HEK293T (cell line): ENCODE results near the gene MPIG6B.

ENCODE experiments used
- CTCF ChIA-PET: fragments of 350-600 bp; formaldehyde crosslinking; extraction: SDS; loops from one replicate; lab custom pipeline; 2021; ENCODE audit warnings: antibody characterized with exemption, inconsistent platforms; lab: Yijun Ruan, JAX
- POLR2A ChIA-PET: fragments of 350-600 bp; formaldehyde crosslinking; extraction: SDS; loops from one replicate; lab custom pipeline; 2020; ENCODE audit warnings: antibody characterized with exemption, inconsistent platforms; lab: Yijun Ruan, JAX
- DNase-seq: peaks from one replicate; pipeline ENCODE4 v3.0.0; 2012; ENCODE audit warnings: mixed read lengths; ENCODE audit errors: extremely low spot score
- ARNT ChIP-seq: fragments of 450-650 bp; IDR thresholded peaks from 2 replicates; pipeline ENCODE4 v1.6.1; 2017; ENCODE audit warnings: mild to moderate bottlenecking
- BHLHE40 ChIP-seq: fragments of 450-650 bp; IDR thresholded peaks from 2 replicates; pipeline ENCODE4 v1.6.1; 2016; ENCODE audit warnings: mild to moderate bottlenecking, moderate library complexity, borderline replicate concordance
- CTBP1 ChIP-seq: fragments of 450-650 bp; IDR thresholded peaks from 2 replicates; pipeline ENCODE4 v1.6.1; 2016; ENCODE audit warnings: borderline replicate concordance
- ELF4 ChIP-seq: fragments of 450-650 bp; IDR thresholded peaks from 2 replicates; pipeline ENCODE4 v1.6.1; 2017; ENCODE audit warnings: antibody characterized with exemption
- FOXA1 ChIP-seq: fragments of 450-650 bp; IDR thresholded peaks from 2 replicates; pipeline ENCODE4 v1.6.1; 2016; ENCODE audit warnings: mild to moderate bottlenecking
- FOXK2 ChIP-seq: fragments of 450-650 bp; IDR thresholded peaks from 2 replicates; pipeline ENCODE4 v1.6.1; 2016; ENCODE audit warnings: mild to moderate bottlenecking
- FOXM1 ChIP-seq: fragments of 450-650 bp; IDR thresholded peaks from 2 replicates; pipeline ENCODE4 v1.6.1; 2017; ENCODE audit warnings: mild to moderate bottlenecking, borderline replicate concordance
- HDGF ChIP-seq: fragments of 450-650 bp; IDR thresholded peaks from 2 replicates; pipeline ENCODE4 v1.6.1; 2017; ENCODE audit warnings: antibody characterized with exemption, borderline replicate concordance
- L3MBTL2 ChIP-seq: fragments of 450-650 bp; conservative IDR thresholded peaks from 2 replicates; pipeline ENCODE4 v1.6.1; 2016; ENCODE audit warnings: mild to moderate bottlenecking
- LEF1 ChIP-seq: fragments of 450-650 bp; IDR thresholded peaks from 2 replicates; pipeline ENCODE4 v1.6.1; 2017; ENCODE audit warnings: mild to moderate bottlenecking, borderline replicate concordance
- NFRKB ChIP-seq: fragments of 450-650 bp; IDR thresholded peaks from 2 replicates; pipeline ENCODE4 v1.6.1; 2016; ENCODE audit warnings: mild to moderate bottlenecking, moderate library complexity
- SP1 ChIP-seq: fragments of 450-650 bp; IDR thresholded peaks from 2 replicates; pipeline ENCODE4 v1.6.1; 2017
- SUZ12 ChIP-seq: fragments of 450-650 bp; IDR thresholded peaks from 2 replicates; pipeline ENCODE4 v1.6.1; 2016; ENCODE audit warnings: mild to moderate bottlenecking
- TARDBP ChIP-seq: fragments of 450-650 bp; IDR thresholded peaks from 2 replicates; pipeline ENCODE4 v1.6.1; 2016
- ZNF384 ChIP-seq: fragments of 450-650 bp; IDR thresholded peaks from 2 replicates; pipeline ENCODE4 v1.6.1; 2016
- TF ChIP-seq, protein P1 (sequence below): fragments of 450-650 bp; IDR thresholded peaks from 2 replicates; pipeline ENCODE4 v1.6.1; 2016

The MPIG6B gene, protein sequence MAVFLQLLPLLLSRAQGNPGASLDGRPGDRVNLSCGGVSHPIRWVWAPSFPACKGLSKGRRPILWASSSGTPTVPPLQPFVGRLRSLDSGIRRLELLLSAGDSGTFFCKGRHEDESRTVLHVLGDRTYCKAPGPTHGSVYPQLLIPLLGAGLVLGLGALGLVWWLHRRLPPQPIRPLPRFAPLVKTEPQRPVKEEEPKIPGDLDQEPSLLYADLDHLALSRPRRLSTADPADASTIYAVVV

GRCh38 chr6:31723245-31723979 lies at the start of gene MPIG6B:
MPIG6B (plus strand) TSS chr6:31723373; CDS start chr6:31723384, 11 bp downstream.
- CTCF ChIA-PET, result no interaction called here

GRCh38 chr6:31676322-31676903 lies 46.8 kb upstream of the MPIG6B start:
- CTCF ChIA-PET, result no interaction called here
- POLR2A ChIA-PET, result interaction anchor here (1.0 to 1.8 kb wide), 2 partner anchors 12 to 16 kb away, joined by 3 to 5 read pairs; partner anchors contain the start of genes C6orf47 and GPANK1
- TF ChIP-seq ARNT (no peak), LEF1 (no peak), FOXK2 (no peak), FOXM1 (no peak)
- no peak for DNase-seq

More at GRCh38 chr6:31723245-31723979, at the start of gene MPIG6B:
- POLR2A ChIA-PET, result interaction anchor here (0.7 to 1.1 kb wide), 2 partner anchors 8 to 10 kb away, joined by 3 read pairs; partner anchors contain the start of gene LY6G6D
- DNase-seq, result no peak
- TF ChIP-seq, protein P1, sequence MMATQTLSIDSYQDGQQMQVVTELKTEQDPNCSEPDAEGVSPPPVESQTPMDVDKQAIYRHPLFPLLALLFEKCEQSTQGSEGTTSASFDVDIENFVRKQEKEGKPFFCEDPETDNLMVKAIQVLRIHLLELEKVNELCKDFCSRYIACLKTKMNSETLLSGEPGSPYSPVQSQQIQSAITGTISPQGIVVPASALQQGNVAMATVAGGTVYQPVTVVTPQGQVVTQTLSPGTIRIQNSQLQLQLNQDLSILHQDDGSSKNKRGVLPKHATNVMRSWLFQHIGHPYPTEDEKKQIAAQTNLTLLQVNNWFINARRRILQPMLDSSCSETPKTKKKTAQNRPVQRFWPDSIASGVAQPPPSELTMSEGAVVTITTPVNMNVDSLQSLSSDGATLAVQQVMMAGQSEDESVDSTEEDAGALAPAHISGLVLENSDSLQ, result no peak
- TF ChIP-seq SUZ12, result no peak
- no peak for TF ChIP-seq TARDBP
- no peak for TF ChIP-seq SP1
- no peak for TF ChIP-seq CTBP1
- no peak for TF ChIP-seq ELF4
- TF ChIP-seq ARNT, result no peak
- TF ChIP-seq NFRKB, result no peak
- no peak for TF ChIP-seq BHLHE40
- no peak for TF ChIP-seq HDGF
- no peak for TF ChIP-seq FOXM1
- no peak for TF ChIP-seq L3MBTL2
- TF ChIP-seq ZNF384, result no peak
- no peak for TF ChIP-seq LEF1
- no peak for TF ChIP-seq FOXA1
- TF ChIP-seq FOXK2, result no peak

DNA sequence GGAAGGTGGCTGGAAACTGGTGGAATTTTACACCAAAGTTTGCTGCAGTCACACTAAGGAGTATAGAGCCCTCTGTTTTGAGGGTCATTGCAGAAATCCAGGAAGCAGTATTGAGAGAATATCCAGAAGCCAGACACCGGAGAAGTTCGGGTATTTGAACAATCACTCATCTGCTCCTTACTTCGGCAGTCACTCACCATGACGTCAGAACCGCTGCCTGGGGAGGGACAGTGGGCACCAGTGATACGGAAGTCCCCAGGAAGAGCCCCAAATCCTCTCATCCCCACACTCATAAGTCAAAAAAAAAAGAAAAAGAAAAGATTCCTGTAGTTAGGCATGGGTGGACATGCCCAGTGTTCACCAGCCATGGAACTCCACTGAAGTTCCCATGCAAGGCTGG lies 46.3 kb upstream of the MPIG6B start:
- TF ChIP-seq HDGF (no peak), LEF1 (no peak)
- CTCF ChIA-PET, result no interaction called here
- no peak for DNase-seq
- POLR2A ChIA-PET, result interaction anchor here (1.8 kb wide), 1 partner anchor 16 kb away, joined by 5 read pairs; the partner anchor contains the start of gene C6orf47

DNA sequence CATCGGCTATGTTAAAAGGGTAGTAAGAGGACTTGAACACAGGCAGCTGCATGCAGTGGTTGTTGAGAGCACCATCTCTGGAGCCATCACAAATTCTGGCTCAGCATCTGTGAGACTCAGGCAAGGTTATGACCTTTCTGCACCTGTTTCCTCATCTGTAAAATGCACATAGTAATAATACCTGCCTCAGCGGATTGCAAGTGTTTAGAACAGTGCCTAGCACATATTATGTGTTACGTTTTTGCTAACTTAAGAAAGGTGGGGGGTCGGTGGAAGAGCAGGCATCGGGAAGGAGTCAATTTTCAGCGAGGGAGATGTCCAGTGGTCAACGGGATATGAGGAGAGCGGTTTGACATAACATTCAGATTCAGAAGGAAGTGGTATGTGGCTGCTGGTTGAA lies 45.2 kb upstream of the MPIG6B start:
- DNase-seq, result no peak
- CTCF ChIA-PET, result no interaction called here
- POLR2A ChIA-PET, result interaction anchor here (0.7 to 1.8 kb wide), 3 partner anchors 17 to 152 kb away, joined by 3 to 5 read pairs (median 3); partner anchors contain the start of genes C6orf47 and MSH5
- TF ChIP-seq CTBP1 (no peak), ZNF384 (no peak), SP1 (no peak), FOXM1 (no peak), ARNT (no peak), FOXK2 (no peak), HDGF (no peak), SUZ12 (no peak), NFRKB (no peak), L3MBTL2 (no peak), ELF4 (no peak), LEF1 (no peak), FOXA1 (no peak), TARDBP (no peak), BHLHE40 (no peak)
- TF ChIP-seq, protein P1, result no peak

GRCh38 chr6:31680226-31681134 lies 42.7 kb upstream of the MPIG6B start, which contains the start of gene LY6G5C:
LY6G5C (minus strand) TSS chr6:31681067; CDS start chr6:31680373, 694 bp downstream.
- TF ChIP-seq TARDBP (no peak), LEF1 (no peak), FOXA1 (no peak), SP1 (no peak)
- ChIA-PET POLR2A (interaction anchor here (1.0 kb wide), 1 partner anchor 20 kb away, joined by 3 read pairs; the partner anchor contains the start of gene C6orf47), CTCF (interaction anchor here (0.6 to 1.5 kb wide), 3 partner anchors 57 to 229 kb away, joined by 3 to 6 read pairs (median 5); no protein-coding TSS in a partner anchor)
- DNase-seq, result peak; percentile 82

GRCh38 chr6:31681135-31681671 lies 42.0 kb upstream of the MPIG6B start:
- TF ChIP-seq L3MBTL2 (no peak), CTBP1 (no peak), TARDBP (no peak), SUZ12 (no peak)
- DNase-seq, result no peak
- ChIA-PET CTCF (interaction anchor here (1.5 kb wide), 1 partner anchor 88 kb away, joined by 6 read pairs; no protein-coding TSS in a partner anchor), POLR2A (interaction anchor here (1.0 kb wide), 1 partner anchor 21 kb away, joined by 3 read pairs; the partner anchor contains the start of gene C6orf47)
